HFF-Myc (cell line): Measurements from ENCODE around the gene PADI1.
A peak's percentile ranks its signal among the peaks of the same experiment; 100 is the strongest.
"Not testable (repeated sequence)": the region's sequence is repeated elsewhere in the genome, so short reads cannot be mapped to it uniquely, and the experiment has no call there.

ENCODE experiments used
- DNase-seq: peaks from one replicate; pipeline ENCODE4 v3.0.0-alpha.2; 2011; ENCODE audit warnings: low read depth; ENCODE audit errors: extremely low read depth
- H3K4me3 ChIP-seq: replicated peaks from 2 replicates; pipeline ENCODE4 v1.5.1; 2011; ENCODE audit warnings: low read depth, mild to moderate bottlenecking, control low read depth, low read length
- CTCF ChIP-seq: IDR thresholded peaks from 2 replicates; pipeline ENCODE4 v1.5.1; 2012; ENCODE audit warnings: mild to moderate bottlenecking, low read depth, low read length, control low read depth; ENCODE audit errors: missing control alignments

PADI1 gene

GRCh38 chr1:17237561-17237903, 32.6 kb downstream of the PADI1 start:
- H3K4me3 ChIP-seq: no peak overlapping the region
- DNase-seq: no peak
- TF ChIP-seq CTCF: no peak

GRCh38 chr1:17239420-17239819, 34.5 kb downstream of the PADI1 start:
- DNase-seq: peak; percentile 93
- TF ChIP-seq CTCF: no peak
- H3K4me3 ChIP-seq: no peak overlapping the region

GRCh38 chr1:17241011-17241779, 36.3 kb downstream of the PADI1 start:
- H3K4me3 ChIP-seq, DNase-seq: not testable (repeated sequence)

GRCh38 chr1:17241780-17242074, 36.8 kb downstream of the PADI1 start:
- DNase-seq, H3K4me3 ChIP-seq: not testable (repeated sequence)

GRCh38 chr1:17243274-17243673, 38.3 kb downstream of the PADI1 start:
- no peak for TF ChIP-seq CTCF
- no peak overlapping the region for H3K4me3 ChIP-seq
- no peak for DNase-seq

GRCh38 chr1:17244821-17245740, 40.2 kb downstream of the PADI1 start:
- no peak overlapping the region for H3K4me3 ChIP-seq
- DNase-seq: no peak
- no peak for TF ChIP-seq CTCF

GRCh38 chr1:17245816-17246325, 40.9 kb downstream of the PADI1 start:
- no peak for DNase-seq
- H3K4me3 ChIP-seq: no peak overlapping the region
- no peak for TF ChIP-seq CTCF

GRCh38 chr1:17246971-17247370, 42.0 kb downstream of the PADI1 start:
- DNase-seq: no peak
- H3K4me3 ChIP-seq: no peak overlapping the region
- no peak for TF ChIP-seq CTCF
